Spinal cord (tissue), 10 donors: Measurements from ENCODE around the gene TXNRD2. TPM values are rescaled to one million over a fixed set of nuclear protein-coding genes. Genes with fewer than 3 reads are reported as not detected.
"Not testable (repeated sequence)": the region's sequence is repeated elsewhere in the genome, so short reads cannot be mapped to it uniquely, and the experiment has no call there.

Source experiments
- DNase-seq, 6 donors: peaks; one replicate each; pipeline versions ENCODE4 v3.0.0 to v3.0.0-alpha.2; 2013 to 2015; ENCODE audit warnings: low spot score in 6 of 6, low read depth in 4 of 6
- H3K27ac ChIP-seq: one replicate; pipeline ENCODE4 v1.5.1; 2013; ENCODE audit warnings: low read depth, low read length, control low read depth
- H3K27me3 ChIP-seq: one replicate; pipeline ENCODE4 v1.6.1; 2013; ENCODE audit warnings: low read length; ENCODE audit not compliant: control insufficient read depth, insufficient read depth
- H3K36me3 ChIP-seq: one replicate; pipeline ENCODE4 v1.6.1; 2013; ENCODE audit warnings: low read length; ENCODE audit not compliant: control insufficient read depth, insufficient read depth
- H3K4me1 ChIP-seq: one replicate; pipeline ENCODE4 v1.6.1; 2013; ENCODE audit warnings: low read length; ENCODE audit not compliant: control insufficient read depth, insufficient read depth
- H3K4me3 ChIP-seq: one replicate; pipeline ENCODE4 v1.5.1; 2013; ENCODE audit warnings: low read depth, low read length, control low read depth
- H3K9me3 ChIP-seq: one replicate; pipeline ENCODE4 v1.6.1; 2013; ENCODE audit warnings: low read length; ENCODE audit not compliant: control insufficient read depth, insufficient read depth
- WGBS: methylation state at CpG from one replicate; pipeline ENCODE4 v1.1.5; 2013; ENCODE audit warnings: missing lambda C conversion rate; ENCODE audit not compliant: insufficient coverage; 5-methylcytosine and 5-hydroxymethylcytosine counted together
- polyA plus RNA-seq, 2 donors: library from polyadenylated mRNA; unstranded; fragments of 120-200 nt; gene quantifications; one replicate each; pipeline ENCODE4 v1.2.1, GENCODE V29; 2013; ENCODE audit not compliant: insufficient read length in 2 of 2
- total RNA-seq, 2 donors: library from RNA; depleted of rRNA in 1 of 2; stranded (reverse); fragments of 120-200 nt in 1 of 2; fragments of >200 nt in 1 of 2; gene quantifications; one replicate each; pipeline versions ENCODE4 v1.2.3 to v1.2.4, GENCODE V29; 2013 to 2014
- donor health status: healthy.

Gene TXNRD2
- total and polyA plus RNA-seq, 4 donors = 17.1 to 29.4 (median 23.6) TPM

- no peaks in the 10 kb centered on the region for H3K27me3 ChIP-seq
- H3K4me1 ChIP-seq = peaks cover 9% of the 10 kb centered on the region
- no peak for DNase-seq
- H3K36me3 ChIP-seq = peaks cover 68% of the 10 kb centered on the region
- H3K9me3 ChIP-seq = no peaks in the 10 kb centered on the region
- H3K4me3 ChIP-seq = no peak overlapping the region
- no peak overlapping the region for H3K27ac ChIP-seq
- WGBS = 97% methylated on average over 7 of the region's 9 CpGs
Observed at GRCh38 chr22:19914201-19914943, 27.2 kb downstream of the TXNRD2 start.

- Histone ChIP-seq H3K27ac (no peak overlapping the region), H3K4me3 (no peak overlapping the region), H3K9me3 (no peaks in the 10 kb centered on the region), H3K27me3 (no peaks in the 10 kb centered on the region), H3K4me1 (peaks cover 9% of the 10 kb centered on the region), H3K36me3 (peaks cover 61% of the 10 kb centered on the region)
- WGBS = 89% methylated on average over 4 of the region's 6 CpGs
- DNase-seq = no peak
Observed at GRCh38 chr22:19913337-19913936, 28.2 kb downstream of the TXNRD2 start.

- Histone ChIP-seq H3K27me3 (no peaks in the 10 kb centered on the region), H3K36me3 (peaks cover 58% of the 10 kb centered on the region), H3K4me1 (peaks cover 9% of the 10 kb centered on the region), H3K4me3 (no peak overlapping the region), H3K27ac (no peak overlapping the region), H3K9me3 (no peaks in the 10 kb centered on the region)
- WGBS = 82% methylated on average over 18 of the region's 20 CpGs
- no peak for DNase-seq
Observed at GRCh38 chr22:19912271-19912999, 29.2 kb downstream of the TXNRD2 start.

GRCh38 chr22:19911540-19912270, 29.9 kb downstream of the TXNRD2 start:
- Histone ChIP-seq H3K9me3 (no peaks in the 10 kb centered on the region), H3K36me3 (peaks cover 52% of the 10 kb centered on the region), H3K27ac (no peak overlapping the region), H3K4me3 (no peak overlapping the region), H3K27me3 (no peaks in the 10 kb centered on the region), H3K4me1 (peaks cover 9% of the 10 kb centered on the region)
- no peak for DNase-seq
- WGBS = 94% methylated on average over 12 of the region's 12 CpGs

- H3K9me3 ChIP-seq = no peaks in the 10 kb centered on the region
- WGBS = 55% methylated on average over 3 of the region's 4 CpGs
- H3K4me3 ChIP-seq = no peak overlapping the region
- no peak for DNase-seq
- peaks cover 47% of the 10 kb centered on the region for H3K36me3 ChIP-seq
- no peak overlapping the region for H3K27ac ChIP-seq
- no peaks in the 10 kb centered on the region for H3K27me3 ChIP-seq
- H3K4me1 ChIP-seq = peaks cover 11% of the 10 kb centered on the region
Observed at GRCh38 chr22:19910180-19910744, 31.4 kb downstream of the TXNRD2 start.

- peak; percentile 52 to 96 (median 72) for DNase-seq
- 33% methylated on average over 6 of the region's 6 CpGs for WGBS
- Histone ChIP-seq H3K4me3 (no peak overlapping the region), H3K9me3 (no peaks in the 10 kb centered on the region), H3K27me3 (no peaks in the 10 kb centered on the region), H3K36me3 (peaks cover 44% of the 10 kb centered on the region), H3K27ac (no peak overlapping the region), H3K4me1 (peaks cover 13% of the 10 kb centered on the region)
Observed at GRCh38 chr22:19909350-19910179, 32.1 kb downstream of the TXNRD2 start.

- H3K4me3 ChIP-seq, H3K27ac ChIP-seq, H3K9me3 ChIP-seq, DNase-seq, H3K27me3 ChIP-seq: not testable (repeated sequence)
- 90% methylated on average over 16 of the region's 16 CpGs for WGBS
- Histone ChIP-seq H3K4me1 (peaks cover 24% of the 10 kb centered on the region), H3K36me3 (peaks cover 54% of the 10 kb centered on the region)
Observed at GRCh38 chr22:19907902-19908301, 33.7 kb downstream of the TXNRD2 start.

GRCh38 chr22:19906864-19907263, 34.8 kb downstream of the TXNRD2 start:
- WGBS = 95% methylated on average over 21 of the region's 25 CpGs
- not testable (repeated sequence) for DNase-seq, H3K27ac ChIP-seq, H3K27me3 ChIP-seq, H3K4me3 ChIP-seq, H3K9me3 ChIP-seq
- peaks cover 28% of the 10 kb centered on the region for H3K4me1 ChIP-seq
- peaks cover 48% of the 10 kb centered on the region for H3K36me3 ChIP-seq
